SK-N-MC (cell line): ENCODE data around the gene AK4.

Source experiments
- EZH2 ChIP-seq: fragments of 200-600 bp; sonication (generic); IDR thresholded peaks from one replicate; pipeline ENCODE4 v1.6.1; 2017; ENCODE audit warnings: antibody characterized with exemption
- FOXP2 ChIP-seq: optimal IDR thresholded peaks from 2 replicates; pipeline ENCODE3; 2011; ENCODE audit warnings: mild to moderate bottlenecking, moderate library complexity; ENCODE audit not compliant: insufficient read depth; ENCODE audit errors: extremely low read length, control extremely low read depth

- no peak for TF ChIP-seq FOXP2
- TF ChIP-seq EZH2 = no peak
Measured at GRCh38 chr1:65189576-65190115, 41.6 kb downstream of the AK4 start.
